ENCODE data around the gene INTS14.
"Not testable (repeated sequence)": the region's sequence is repeated elsewhere in the genome, so short reads cannot be mapped to it uniquely, and the experiment has no call there.

Gene INTS14

GRCh38 chr15:65577129-65577996, 33.6 kb downstream of the INTS14 start:
- no peak for DNase-seq

- DNase-seq: no peak
These were observed 34.3 kb downstream of the INTS14 start for GRCh38 chr15:65576664-65577063.

GRCh38 chr15:65571971-65572370, 39.0 kb downstream of the INTS14 start:
- no peak for DNase-seq

GRCh38 chr15:65569728-65570127, 41.2 kb downstream of the INTS14 start:
- DNase-seq: no peak

- no peak for DNase-seq
These were observed 49.0 kb downstream of the INTS14 start for GRCh38 chr15:65561934-65562333.

- no peak for DNase-seq
These were observed 51.0 kb downstream of the INTS14 start for GRCh38 chr15:65559941-65560340.

- no peak for DNase-seq
These were observed 51.8 kb downstream of the INTS14 start for GRCh38 chr15:65558997-65559760.

- no peak for DNase-seq
These were observed 52.6 kb downstream of the INTS14 start for GRCh38 chr15:65558336-65558735.

- DNase-seq: no peak
These were observed 54.3 kb downstream of the INTS14 start for GRCh38 chr15:65556622-65557021.

- DNase-seq: no peak
These were observed 57.2 kb downstream of the INTS14 start for GRCh38 chr15:65553691-65554090.

GRCh38 chr15:65552851-65553250, 58.1 kb downstream of the INTS14 start:
- not testable (repeated sequence) for DNase-seq

GRCh38 chr15:65551183-65551582, 59.7 kb downstream of the INTS14 start:
- peak; percentile 87 for DNase-seq

- peak; percentile 26 for DNase-seq
These were observed 60.2 kb downstream of the INTS14 start for GRCh38 chr15:65550681-65551098.

GRCh38 chr15:65549288-65549687, 61.6 kb downstream of the INTS14 start:
- not testable (repeated sequence) for DNase-seq

GRCh38 chr15:65547841-65548240, 63.1 kb downstream of the INTS14 start:
- no peak for DNase-seq

- no peak for DNase-seq
These were observed 69.6 kb downstream of the INTS14 start for GRCh38 chr15:65541231-65541820.

- DNase-seq: no peak
These were observed 70.6 kb downstream of the INTS14 start for GRCh38 chr15:65540314-65540713.

GRCh38 chr15:65535192-65535591, 75.7 kb downstream of the INTS14 start:
- DNase-seq: no peak

- DNase-seq: peak; percentile 48
These were observed 77.7 kb downstream of the INTS14 start for GRCh38 chr15:65533057-65533756.

GRCh38 chr15:65532738-65533051, 78.2 kb downstream of the INTS14 start:
- no peak for DNase-seq

- DNase-seq: peak; percentile 88
These were observed 80.4 kb downstream of the INTS14 start, which contains the start of gene HACD3 for GRCh38 chr15:65530318-65531111. HACD3 (plus strand) TSS chr15:65530463; CDS start chr15:65530632, 169 bp downstream.

GRCh38 chr15:65529762-65530317, 81.1 kb downstream of the INTS14 start:
- DNase-seq: no peak
